Muscle layer of duodenum (tissue), 2 donors: ENCODE measurements around the gene DNAH10.
"Not testable (repeated sequence)": the region's sequence is repeated elsewhere in the genome, so short reads cannot be mapped to it uniquely, and the experiment has no call there.

Experiments
- H3K27ac ChIP-seq: one replicate; pipeline ENCODE4 v1.7.0; 2013; ENCODE audit warnings: mild to moderate bottlenecking, low read length
- H3K27me3 ChIP-seq: one replicate; pipeline ENCODE4 v1.7.0; 2013; ENCODE audit warnings: low read depth, mild to moderate bottlenecking, control low read depth, low read length
- H3K36me3 ChIP-seq, 2 donors: one replicate each; pipeline ENCODE4 v1.7.0; 2013; ENCODE audit warnings: low read length in 2 of 2, control low read depth in 1 of 2, mild to moderate bottlenecking in 1 of 2; ENCODE audit not compliant: insufficient read depth in 2 of 2, control insufficient read depth in 1 of 2
- H3K4me1 ChIP-seq, 2 donors: one replicate each; pipeline ENCODE4 v1.7.0; 2013; ENCODE audit warnings: low read length in 2 of 2, mild to moderate bottlenecking in 2 of 2, control low read depth in 1 of 2, moderate library complexity in 1 of 2; ENCODE audit not compliant: insufficient read depth in 2 of 2, control insufficient read depth in 1 of 2
- H3K4me3 ChIP-seq, 2 donors: one replicate each; pipeline ENCODE4 v1.7.0; 2013; ENCODE audit warnings: low read length in 2 of 2, low read depth in 1 of 2, mild to moderate bottlenecking in 1 of 2
- H3K9me3 ChIP-seq, 2 donors: one replicate each; pipeline ENCODE4 v1.7.0; 2013; ENCODE audit warnings: low read length in 2 of 2, control low read depth in 1 of 2, mild to moderate bottlenecking in 1 of 2; ENCODE audit not compliant: control insufficient read depth in 1 of 2
- donor health status: healthy.

The DNAH10 gene

DNA sequence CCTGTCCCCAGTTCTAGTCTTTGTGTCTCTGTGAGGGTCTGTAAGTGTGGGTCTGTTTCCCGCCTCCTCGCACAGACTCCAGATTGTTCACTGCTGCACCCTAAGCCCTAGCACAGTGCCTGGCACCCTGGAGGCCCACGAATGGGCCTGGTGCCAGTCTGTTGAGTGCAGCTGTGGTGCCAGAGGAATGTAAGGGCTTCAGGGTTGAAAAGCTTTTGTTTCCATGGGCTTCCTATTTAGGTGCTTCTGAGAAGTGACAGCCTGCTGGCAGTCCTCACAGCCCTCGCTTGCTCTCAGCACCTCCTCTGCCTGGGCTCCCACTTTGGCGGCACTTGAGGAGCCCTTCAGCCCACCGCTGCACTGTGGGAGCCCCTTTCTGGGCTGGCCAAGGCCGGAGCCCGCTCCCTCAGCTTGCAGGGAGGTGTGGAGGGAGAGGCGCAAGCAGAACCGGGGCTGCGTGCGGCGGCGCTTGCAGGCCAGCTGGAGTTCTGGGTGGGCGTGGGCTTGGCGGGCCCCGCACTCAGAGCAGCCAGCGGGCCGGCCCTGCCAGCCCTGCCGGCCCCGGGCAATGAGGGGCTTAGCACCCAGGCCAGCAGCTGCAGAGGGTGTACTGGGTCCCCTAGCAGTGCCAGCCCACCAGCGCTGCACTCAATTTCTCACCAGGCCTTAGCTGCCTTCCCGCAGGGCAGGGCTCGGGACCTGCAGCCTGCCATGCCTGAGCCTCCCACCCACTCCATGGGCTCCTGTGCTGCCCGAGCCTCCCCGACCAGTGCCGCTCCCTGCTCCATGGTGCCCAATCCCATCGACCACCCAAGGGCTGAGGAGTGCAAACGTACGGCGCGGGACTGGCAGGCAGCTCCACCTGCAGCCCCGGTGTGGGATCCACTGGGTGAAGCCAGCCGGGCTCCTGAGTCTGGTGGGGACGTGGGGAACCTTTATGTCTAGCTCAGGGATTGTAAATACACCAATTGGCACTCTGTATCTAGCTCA, 184.7 kb downstream of the DNAH10 start:
- peaks cover 13 to 36% of the 10 kb centered on the region in 2 donors for H3K36me3 ChIP-seq
- H3K27me3 ChIP-seq, H3K4me1 ChIP-seq, H3K27ac ChIP-seq, H3K4me3 ChIP-seq, H3K9me3 ChIP-seq: not testable (repeated sequence)

DNA sequence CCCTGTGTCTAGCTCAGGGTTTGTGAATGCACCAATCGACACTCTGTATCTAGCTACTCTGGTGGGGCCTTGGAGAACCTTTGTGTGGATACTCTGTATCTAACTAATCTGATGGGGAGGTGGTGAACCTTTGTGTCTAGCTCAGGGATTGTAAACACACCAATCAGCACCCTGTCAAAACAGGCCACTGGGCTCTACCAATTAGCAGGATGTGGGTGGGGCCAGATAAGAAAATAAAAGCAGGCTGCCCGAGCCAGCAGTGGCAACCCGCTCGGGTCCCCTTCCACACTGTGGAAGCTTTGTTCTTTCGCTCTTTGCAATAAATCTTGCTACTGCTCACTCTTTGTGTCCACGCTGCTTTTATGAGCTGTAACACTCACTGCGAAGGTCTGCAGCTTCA, 185.4 kb downstream of the DNAH10 start:
- not testable (repeated sequence) for H3K4me3 ChIP-seq, H3K9me3 ChIP-seq, H3K27ac ChIP-seq, H3K27me3 ChIP-seq
- peaks cover 6 to 29% of the 10 kb centered on the region in 2 donors for H3K36me3 ChIP-seq
- peaks cover 4 to 11% of the 10 kb centered on the region in 2 donors for H3K4me1 ChIP-seq

DNA sequence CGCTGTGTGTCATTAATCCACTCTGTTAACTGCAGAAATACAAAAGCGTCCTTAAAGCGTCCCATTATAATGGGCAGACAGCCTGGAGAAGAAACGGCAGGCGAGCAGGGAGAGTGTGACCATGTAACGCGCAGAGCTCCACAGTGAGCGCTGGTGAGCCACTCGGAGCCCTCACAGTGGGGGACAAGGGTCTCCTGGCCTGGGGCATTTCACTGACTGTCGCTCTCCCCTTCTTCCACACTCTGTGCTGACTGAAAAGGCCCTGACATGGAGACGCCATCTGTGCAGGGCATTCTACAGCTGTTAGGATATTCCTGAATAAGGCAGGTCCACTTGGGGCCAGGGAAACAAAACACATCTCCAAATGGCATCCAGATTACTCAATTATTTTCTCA, 186.3 kb downstream of the DNAH10 start:
- H3K4me3 ChIP-seq = no peak overlapping the region
- H3K27ac ChIP-seq = no peak overlapping the region
- peaks cover 0 to 20% of the 10 kb centered on the region in 2 donors for H3K36me3 ChIP-seq
- no peaks in the 10 kb centered on the region for H3K9me3 ChIP-seq
- no peaks in the 10 kb centered on the region for H3K27me3 ChIP-seq
- H3K4me1 ChIP-seq = peaks cover 4 to 11% of the 10 kb centered on the region in 2 donors

DNA sequence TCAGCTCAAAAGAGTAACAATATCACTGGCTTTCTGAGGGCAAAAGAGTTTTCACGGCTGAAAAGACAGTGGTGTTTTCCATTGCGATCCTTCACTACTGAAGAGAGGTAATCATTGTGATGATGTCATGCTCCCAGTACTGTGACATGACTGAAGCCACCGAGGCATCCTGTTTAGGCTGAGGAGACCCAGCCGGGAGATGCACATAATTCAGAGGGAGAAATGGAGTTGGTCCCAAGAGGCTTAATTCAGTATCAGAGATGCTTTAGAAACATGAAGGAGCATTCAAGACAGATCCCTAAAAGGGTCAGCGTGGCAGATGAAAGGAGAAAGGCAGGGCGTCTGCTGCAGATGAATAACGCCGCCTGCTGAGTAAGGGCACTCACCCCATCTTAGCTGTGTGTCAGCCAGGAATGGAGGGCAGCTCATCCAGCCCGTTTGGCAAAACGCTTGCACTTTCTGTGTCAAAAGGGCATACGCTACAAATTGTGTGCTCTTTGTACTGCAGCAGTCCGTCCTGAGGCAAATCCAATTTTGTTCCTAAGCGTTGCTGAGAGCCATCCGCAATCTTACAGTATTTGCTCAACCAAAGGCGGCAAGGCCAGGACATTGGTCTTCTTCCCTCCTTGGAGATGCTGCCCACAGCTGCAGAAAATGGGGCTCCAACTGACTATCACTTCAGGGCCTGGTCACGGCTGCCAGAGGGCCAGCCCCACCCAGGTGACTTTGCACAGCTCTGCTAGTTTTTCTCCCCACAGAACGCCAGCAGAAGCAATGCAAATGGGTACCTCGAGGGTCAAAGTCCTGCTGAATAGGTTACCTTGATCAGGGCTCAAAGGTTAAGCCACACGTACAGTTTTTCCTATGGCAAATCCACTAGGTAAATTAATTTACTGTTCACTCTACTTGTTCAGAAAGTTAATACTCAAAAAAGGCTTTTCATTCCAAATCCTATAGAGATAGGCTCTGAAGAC, 187.0 kb downstream of the DNAH10 start:
- Histone ChIP-seq H3K36me3 (peaks cover 0 to 14% of the 10 kb centered on the region in 2 donors), H3K4me3 (no peak overlapping the region), H3K9me3 (no peaks in the 10 kb centered on the region), H3K27ac (no peak overlapping the region), H3K27me3 (no peaks in the 10 kb centered on the region), H3K4me1 (peaks cover 4 to 11% of the 10 kb centered on the region in 2 donors)

DNA sequence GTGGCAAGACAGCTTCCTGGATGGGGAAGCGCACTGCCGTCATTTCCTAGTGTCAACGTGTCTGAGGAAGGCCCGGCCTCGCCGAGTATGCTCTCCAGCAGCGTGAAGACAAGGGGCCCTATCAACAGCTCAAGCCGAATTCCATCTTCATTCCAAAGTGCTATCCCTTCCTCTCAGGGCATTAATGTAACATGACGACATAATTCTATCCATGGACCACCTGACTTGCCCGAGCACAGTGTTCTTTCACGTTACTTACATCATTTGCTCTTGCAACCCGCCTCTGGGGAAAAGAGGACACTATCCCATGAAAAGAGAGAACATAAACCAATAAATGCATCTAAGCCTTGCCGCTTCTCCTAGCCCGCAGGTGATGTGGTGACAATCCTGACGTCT, 187.7 kb downstream of the DNAH10 start:
- Histone ChIP-seq H3K4me1 (peaks cover 4 to 11% of the 10 kb centered on the region in 2 donors), H3K9me3 (no peaks in the 10 kb centered on the region), H3K27ac (no peak overlapping the region), H3K4me3 (no peak overlapping the region), H3K36me3 (peaks cover 0 to 7% of the 10 kb centered on the region in 2 donors), H3K27me3 (no peaks in the 10 kb centered on the region)

DNA sequence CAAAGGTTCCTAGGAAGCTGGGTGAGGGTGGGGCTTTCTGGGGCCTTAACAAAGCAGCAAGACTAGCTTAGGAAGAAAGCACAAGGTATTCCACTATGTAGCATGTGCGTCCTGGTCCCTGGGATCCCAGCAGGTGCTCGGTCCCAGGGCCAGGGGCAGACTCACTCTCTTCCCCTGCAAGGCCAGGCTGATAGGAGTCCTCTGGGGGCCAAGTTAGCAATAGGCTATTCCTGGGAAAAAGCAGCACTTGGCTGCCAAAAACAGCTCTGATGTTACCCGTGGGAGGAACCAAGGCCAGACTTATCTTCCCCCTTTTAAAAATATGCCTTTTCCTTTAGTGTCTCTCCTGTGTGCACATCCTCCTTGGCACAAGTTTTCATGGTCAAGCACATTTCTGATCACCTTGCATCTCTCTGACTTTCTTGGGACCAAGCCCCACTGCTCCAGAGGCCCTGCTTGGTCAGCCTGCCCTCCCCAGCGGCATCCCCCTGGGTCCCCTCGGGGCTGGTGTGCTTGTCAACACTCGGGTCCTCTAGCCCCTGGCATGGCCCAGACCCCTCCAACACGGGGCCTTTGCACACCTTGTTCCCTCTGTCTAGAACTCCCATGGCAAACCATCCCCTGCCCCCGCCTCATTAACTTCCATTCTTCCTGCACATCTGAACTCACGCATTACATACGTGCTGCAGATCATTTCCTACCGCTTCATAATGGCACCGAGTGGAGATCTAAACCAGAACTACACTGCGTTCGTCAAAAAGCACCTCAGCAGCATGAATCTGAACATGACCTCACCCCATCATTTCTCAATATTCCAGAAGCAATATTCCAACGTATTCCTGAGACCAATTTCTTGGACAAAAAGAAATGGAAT, 188.6 kb downstream of the DNAH10 start:
- no peak overlapping the region for H3K27ac ChIP-seq
- peaks cover 4 to 11% of the 10 kb centered on the region in 2 donors for H3K4me1 ChIP-seq

DNA sequence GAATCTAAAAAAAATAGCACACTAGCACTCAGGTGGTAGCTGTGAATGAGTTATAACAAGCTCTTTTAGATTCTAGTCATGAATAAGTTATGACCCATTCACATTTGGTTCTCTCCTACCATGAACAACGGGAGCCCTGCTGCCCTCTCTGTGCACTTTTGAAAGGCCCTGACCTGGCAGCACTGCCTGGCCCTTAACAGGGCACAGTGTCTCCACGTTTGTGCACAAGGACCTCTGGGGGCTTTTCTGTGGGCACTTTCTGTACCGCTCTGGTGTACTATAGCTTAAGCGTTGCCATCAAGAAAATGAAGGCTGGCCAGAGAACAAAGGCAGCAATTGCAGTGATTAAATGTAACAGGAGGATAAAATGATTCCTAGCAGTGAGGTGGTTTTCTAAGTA, 189.4 kb downstream of the DNAH10 start:
- no peak overlapping the region for H3K27ac ChIP-seq
- no peaks in the 10 kb centered on the region for H3K9me3 ChIP-seq
- no peak overlapping the region for H3K4me3 ChIP-seq
- H3K4me1 ChIP-seq = peaks cover 4 to 11% of the 10 kb centered on the region in 2 donors
- H3K27me3 ChIP-seq = no peaks in the 10 kb centered on the region
- no peaks in the 10 kb centered on the region for H3K36me3 ChIP-seq

More for the DNA sequence above, 188.6 kb downstream of the DNAH10 start:
- Histone ChIP-seq H3K4me3 (no peak overlapping the region), H3K27me3 (no peaks in the 10 kb centered on the region), H3K9me3 (no peaks in the 10 kb centered on the region), H3K36me3 (no peaks in the 10 kb centered on the region)

DNA sequence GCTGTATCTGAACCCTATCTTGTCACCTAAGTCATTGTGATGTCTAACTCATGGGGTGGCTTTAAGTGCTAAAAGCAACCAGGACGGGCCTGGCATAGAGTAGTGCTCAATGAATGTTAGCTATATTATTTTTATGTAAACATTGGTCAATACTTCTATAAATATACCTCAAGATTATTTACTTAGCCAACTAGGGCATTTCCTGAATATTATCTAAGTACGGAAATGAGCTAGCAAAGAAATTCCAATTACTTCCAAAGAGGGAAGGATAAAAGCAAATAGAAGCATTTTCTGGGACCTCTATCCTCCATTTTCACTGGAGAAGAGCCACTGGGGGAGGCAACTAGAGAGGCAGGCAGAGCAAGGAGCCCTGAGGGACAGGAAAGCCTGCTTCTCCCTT, 189.9 kb downstream of the DNAH10 start:
- no peaks in the 10 kb centered on the region for H3K36me3 ChIP-seq
- no peak overlapping the region for H3K27ac ChIP-seq
- no peaks in the 10 kb centered on the region for H3K9me3 ChIP-seq
- H3K4me1 ChIP-seq = peaks cover 4 to 11% of the 10 kb centered on the region in 2 donors
- no peak overlapping the region for H3K4me3 ChIP-seq
- no peaks in the 10 kb centered on the region for H3K27me3 ChIP-seq

DNA sequence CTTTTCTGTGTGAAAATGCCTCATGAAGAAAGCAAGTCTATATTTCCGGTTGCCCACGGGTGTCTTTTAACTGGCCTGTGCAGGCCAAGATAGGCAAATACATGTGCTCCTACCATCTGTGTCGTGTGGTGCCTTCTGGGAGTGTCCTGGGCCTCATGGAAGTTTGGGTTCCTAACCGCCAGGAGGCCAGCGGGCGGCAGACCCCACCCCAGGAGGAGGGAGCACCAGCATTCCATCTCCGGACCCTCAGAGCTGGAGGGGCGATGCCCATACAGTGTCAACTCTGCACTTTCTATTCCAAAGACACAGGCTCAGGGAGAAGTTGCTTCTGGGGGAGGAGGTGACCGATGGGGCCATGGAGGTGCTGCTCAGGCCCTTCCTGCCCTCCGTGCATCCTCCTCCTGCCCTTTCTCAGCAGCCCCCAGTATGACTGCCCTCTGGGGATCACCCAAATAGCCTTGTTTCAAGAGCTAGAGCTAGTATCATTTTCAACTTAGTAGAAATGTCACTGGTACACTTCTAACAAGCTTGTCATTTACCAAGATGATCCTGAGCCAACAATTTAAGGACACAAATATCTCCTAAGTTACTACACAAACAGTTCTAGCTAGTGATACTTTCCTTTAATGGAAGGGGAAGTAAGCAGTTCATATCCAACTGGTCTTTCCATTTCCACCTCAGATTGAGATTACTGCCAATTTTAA, 192.7 kb downstream of the DNAH10 start:
- Histone ChIP-seq H3K27me3 (no peaks in the 10 kb centered on the region), H3K4me3 (no peak overlapping the region), H3K4me1 (peaks cover 1 to 11% of the 10 kb centered on the region in 2 donors), H3K36me3 (no peaks in the 10 kb centered on the region), H3K27ac (no peak overlapping the region), H3K9me3 (no peaks in the 10 kb centered on the region)

DNA sequence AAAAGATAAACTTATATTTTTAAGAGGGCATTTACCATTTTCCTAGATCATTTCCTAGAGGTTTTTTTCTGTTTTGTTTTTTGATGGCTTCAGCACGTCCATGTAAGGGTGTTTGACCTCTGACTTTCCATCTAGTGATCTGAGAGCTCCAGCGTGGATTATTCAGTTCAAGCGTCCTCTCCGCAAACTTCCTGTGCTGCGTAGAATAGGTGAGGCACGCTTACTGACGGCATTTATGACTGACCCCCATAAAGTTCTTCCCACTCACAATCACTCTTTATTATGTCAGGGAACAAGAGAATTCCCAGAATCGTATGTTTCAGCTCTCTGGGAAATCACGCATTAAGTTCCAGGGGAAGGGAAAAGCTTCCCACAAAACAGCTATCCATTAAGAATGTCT, 194.1 kb downstream of the DNAH10 start:
- Histone ChIP-seq H3K9me3 (no peaks in the 10 kb centered on the region), H3K27me3 (no peaks in the 10 kb centered on the region), H3K4me3 (no peak overlapping the region), H3K4me1 (peaks cover 0 to 11% of the 10 kb centered on the region in 2 donors), H3K36me3 (no peaks in the 10 kb centered on the region), H3K27ac (no peak overlapping the region)
